HepG2 (cell line): Measurements from ENCODE around the gene NBPF4. TPM values are rescaled to one million over a fixed set of nuclear protein-coding genes. Genes with fewer than 3 reads are reported as not detected.

Experiments
- ATAC-seq: fragments of 200-7000 bp; cut with Tn5 transposase; 3 replicates; pipeline ENCODE4 v1.9.1; 2020; ENCODE audit warnings: mild to moderate bottlenecking, moderate library complexity
- BruUV-seq: library from RNA; stranded (reverse); fragments of 400-500 nt; replicated peaks from 2 replicates; lab custom pipeline; 2021; lab: Mats Ljungman, UMichigan
- CTCF ChIA-PET: fragments of 300-600 bp; formaldehyde crosslinking; extraction: SDS; loops from one replicate; lab custom pipeline; 2021; ENCODE audit warnings: low total read pairs, inconsistent platforms, low intra/inter-chr PET ratio; lab: Yijun Ruan, JAX
- POLR2A ChIA-PET: fragments of 350-600 bp; sonication (Branson Sonifier 250); formaldehyde crosslinking; loops from one replicate; lab custom pipeline; 2020; ENCODE audit warnings: antibody characterized with exemption, inconsistent platforms; lab: Yijun Ruan, JAX
- DNase-seq: peaks from one replicate; pipeline ENCODE4 v3.0.0-alpha.2; 2015; ENCODE audit warnings: low spot score
- FAIRE-seq: peaks from 3 replicates; lab custom pipeline; 2011; peaks lifted over from hg19 to GRCh38; lab: Jason Lieb, UNC
- H2AFZ ChIP-seq: one replicate; pipeline ENCODE4 v1.6.1; 2011; ENCODE audit warnings: low read length, inconsistent platforms
- H3K27ac ChIP-seq: fragments of 300-600 bp; 3 replicates; pipeline ENCODE4 v1.8.0; 2011; ENCODE audit warnings: mixed run types, mild to moderate bottlenecking, mixed read lengths, low read length, inconsistent platforms; ENCODE audit not compliant: insufficient read depth; ENCODE audit errors: extremely low read length
- H3K27me3 ChIP-seq, 2 experiments: fragments of 200-600 bp in 1 of 2; 2 replicates in 1 of 2; 3 replicates in 1 of 2; pipeline versions ENCODE4 v1.6.0 to v1.8.0; 2011; ENCODE audit warnings: low read length in 2 of 2, mild to moderate bottlenecking in 2 of 2, moderate library complexity in 2 of 2, inconsistent platforms in 1 of 2; ENCODE audit not compliant: insufficient read depth in 2 of 2, control insufficient read depth in 1 of 2
- H3K36me3 ChIP-seq, 2 experiments: fragments of 200-600 bp in 1 of 2; replicated peaks in 1 of 2; 2 replicates in 1 of 2; 3 replicates in 1 of 2; pipeline versions ENCODE4 v1.5.1 to v1.8.0; 2011; ENCODE audit warnings: low read length in 2 of 2, inconsistent platforms in 1 of 2; ENCODE audit not compliant: insufficient read depth in 2 of 2, control insufficient read depth in 1 of 2
- H3K4me1 ChIP-seq: 2 replicates; pipeline ENCODE4 v1.5.1; 2012; ENCODE audit warnings: low read length, inconsistent platforms; ENCODE audit not compliant: insufficient read depth
- H3K4me2 ChIP-seq: 2 replicates; pipeline ENCODE4 v1.6.0; 2011; ENCODE audit warnings: low read depth, low read length, inconsistent platforms
- H3K4me3 ChIP-seq, 3 experiments: fragments of 200-600 bp in 1 of 3; sonication (generic), shearing (Covaris generic) in 1 of 3; replicated peaks in 1 of 3; 2 replicates each; pipeline ENCODE4 v1.5.1; 2011 to 2016; ENCODE audit warnings: low read length in 3 of 3, inconsistent platforms in 2 of 3, low read depth in 2 of 3, mild to moderate bottlenecking in 2 of 3, control low read depth in 1 of 3, mixed read lengths in 1 of 3; ENCODE audit not compliant: insufficient read depth in 1 of 3
- H3K79me2 ChIP-seq: one replicate; pipeline ENCODE4 v1.6.1; 2011; ENCODE audit warnings: low read length, inconsistent platforms; ENCODE audit not compliant: insufficient read depth
- H3K9ac ChIP-seq: 2 replicates; pipeline ENCODE4 v1.6.0; 2011; ENCODE audit warnings: mild to moderate bottlenecking, low read depth, low read length, inconsistent platforms; ENCODE audit not compliant: insufficient read depth
- H3K9me3 ChIP-seq: 2 replicates; pipeline ENCODE4 v1.5.1; 2012; ENCODE audit warnings: mild to moderate bottlenecking, low read length
- H4K20me1 ChIP-seq: 2 replicates; pipeline ENCODE4 v1.6.0; 2011; ENCODE audit warnings: inconsistent platforms, mild to moderate bottlenecking, low read length, moderate library complexity; ENCODE audit not compliant: insufficient read depth
- EHMT2 ChIP-seq: fragments of 200-600 bp; sonication (generic); IDR thresholded peaks from 2 replicates; pipeline ENCODE4 v1.7.0; 2017; ENCODE audit warnings: antibody characterized with exemption, low read depth, low read length, borderline replicate concordance
- GTF3A ChIP-seq: sonication (generic); formaldehyde crosslinking; conservative IDR thresholded peaks from 2 replicates; pipeline ENCODE4 v1.4.0; 2020; ENCODE audit warnings: mild to moderate bottlenecking, missing genetic modification reagents
- PCBP2 ChIP-seq: fragments of 200-400 bp; formaldehyde crosslinking; optimal IDR thresholded peaks from 2 replicates; pipeline ENCODE3; 2018; ENCODE audit warnings: low read length, low read depth; ENCODE audit not compliant: poor library complexity, severe bottlenecking
- SIN3B ChIP-seq: fragments of 150-350 bp; IDR thresholded peaks from 2 replicates; pipeline ENCODE4 v1.6.1; 2014; ENCODE audit warnings: low read length
- ZFP62 ChIP-seq: sonication (generic); formaldehyde crosslinking; IDR thresholded peaks from 2 replicates; pipeline ENCODE4 v1.4.0; 2020; ENCODE audit warnings: missing genetic modification reagents
- WGBS: methylation state at CpG from one replicate; pipeline ENCODE4 v1.1.6; 2017; ENCODE audit warnings: low lambda C conversion rate; 5-methylcytosine and 5-hydroxymethylcytosine counted together
- in situ Hi-C: cut with HindIII; loops from 2 replicates; pipeline ENCODE4 v1.10.0; 2017; ENCODE audit warnings: low pct_unique_long_range_greater_than_20kb; ENCODE audit not compliant: extremely low pct_ligation_motif_present
- intact Hi-C: fragments of 100-400 bp; cut with micrococcal nuclease; formaldehyde crosslinking; loops from one replicate; pipeline ENCODE4 v1.10.0; 2022; ENCODE audit not compliant: unreplicated experiment
- polyA plus RNA-seq, 8 experiments: library from polyadenylated mRNA; depleted of rRNA in 3 of 8; stranded (reverse) in 7 of 8; unstranded in 1 of 8; fragments of >200 nt; fragmentation: Illumina TruSeq in 4 of 8; extraction: Trizol in 4 of 8; gene quantifications; 2 replicates each; pipeline versions ENCODE4 v1.2.1 to v1.2.3, GENCODE V29; 2011 to 2016; ENCODE audit warnings: low read depth in 4 of 8, missing spikeins in 1 of 8, mixed read lengths in 1 of 8; ENCODE audit not compliant: insufficient read depth in 1 of 8
- total RNA-seq, 5 experiments: library from RNA; depleted of rRNA; stranded (reverse); fragments of >200 nt; fragmentation: Illumina TruSeq; extraction: Trizol; gene quantifications; 2 replicates each; pipeline ENCODE4 v1.2.3, GENCODE V29; 2016; ENCODE audit warnings: low read depth in 1 of 5
- TF ChIP-seq, protein P1 (sequence below): sonication (generic); formaldehyde crosslinking; conservative IDR thresholded peaks from 2 replicates; pipeline ENCODE4 v1.8.0; 2022; ENCODE audit warnings: mild to moderate bottlenecking, moderate library complexity, missing genetic modification reagents
- TF ChIP-seq, protein P2 (sequence below): sonication (generic); formaldehyde crosslinking; IDR thresholded peaks from 2 replicates; pipeline ENCODE4 v1.8.1; 2022; ENCODE audit warnings: mild to moderate bottlenecking, missing genetic modification reagents
- TF ChIP-seq, protein P3 (sequence below): fragments of 450-650 bp; IDR thresholded peaks from 2 replicates; pipeline ENCODE4 v1.6.1; 2017; ENCODE audit warnings: mild to moderate bottlenecking
- TF ChIP-seq, protein P4 (sequence below): sonication (generic); formaldehyde crosslinking; IDR thresholded peaks from 2 replicates; pipeline ENCODE4 v1.4.0; 2020; ENCODE audit warnings: mild to moderate bottlenecking, missing genetic modification reagents
- TF ChIP-seq, protein P5 (sequence below): sonication (generic); formaldehyde crosslinking; IDR thresholded peaks from 2 replicates; pipeline ENCODE4 v1.4.0; 2020; ENCODE audit warnings: mild to moderate bottlenecking, missing genetic modification reagents, borderline replicate concordance

Gene NBPF4
- total and polyA plus RNA-seq, 2 of the 13 experiments (the other 11 are each of a cell fraction or from before 2014, with no cell fraction given): not detected

DNA sequence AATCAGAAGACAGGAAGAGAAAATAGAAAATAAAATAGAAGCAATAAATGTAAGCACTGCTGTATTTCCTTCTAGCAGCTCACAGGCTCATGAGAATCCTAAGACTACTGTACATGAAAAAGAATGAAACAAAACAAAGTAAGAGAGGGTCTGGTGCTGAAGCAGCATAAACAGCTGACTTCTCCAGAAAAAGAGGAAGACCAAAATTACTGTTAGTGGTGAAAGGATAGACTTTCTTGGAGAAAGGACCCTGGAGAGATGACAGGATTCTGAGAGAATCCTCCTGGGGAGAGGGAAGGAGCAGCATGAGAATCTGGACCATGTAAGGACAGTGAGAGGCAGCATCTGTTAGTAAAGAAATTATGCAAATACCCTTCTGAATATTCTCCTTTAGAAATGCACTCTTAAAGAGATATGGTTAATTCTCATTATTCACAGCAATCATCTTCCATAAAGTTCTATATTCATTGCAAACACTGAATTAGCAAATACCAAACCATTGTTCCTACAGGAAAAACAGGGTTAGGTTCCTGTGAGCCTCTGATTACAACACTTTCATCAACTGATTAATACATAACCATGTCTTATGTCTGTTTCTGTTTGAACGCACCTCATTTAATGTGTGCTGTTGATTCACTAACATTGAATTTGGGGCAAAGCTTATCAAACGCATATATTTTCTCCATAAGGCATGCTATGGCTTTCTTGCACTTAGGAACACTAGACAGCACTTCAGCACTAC lies 60.7 kb downstream of the NBPF4 start:
- no peaks in the 10 kb centered on the region for H4K20me1 ChIP-seq
- H3K4me3 ChIP-seq: no peak overlapping the region
- H3K4me1 ChIP-seq: no peaks in the 10 kb centered on the region
- in situ Hi-C loops: no loop called here
- 25% methylated on average over 2 of the region's 2 CpGs for WGBS
- CTCF ChIA-PET: no interaction called here
- no peaks in the 10 kb centered on the region for H3K27me3 ChIP-seq
- no peaks in the 10 kb centered on the region for H3K9me3 ChIP-seq
- no peak for TF ChIP-seq PCBP2
- TF ChIP-seq, protein P1, sequence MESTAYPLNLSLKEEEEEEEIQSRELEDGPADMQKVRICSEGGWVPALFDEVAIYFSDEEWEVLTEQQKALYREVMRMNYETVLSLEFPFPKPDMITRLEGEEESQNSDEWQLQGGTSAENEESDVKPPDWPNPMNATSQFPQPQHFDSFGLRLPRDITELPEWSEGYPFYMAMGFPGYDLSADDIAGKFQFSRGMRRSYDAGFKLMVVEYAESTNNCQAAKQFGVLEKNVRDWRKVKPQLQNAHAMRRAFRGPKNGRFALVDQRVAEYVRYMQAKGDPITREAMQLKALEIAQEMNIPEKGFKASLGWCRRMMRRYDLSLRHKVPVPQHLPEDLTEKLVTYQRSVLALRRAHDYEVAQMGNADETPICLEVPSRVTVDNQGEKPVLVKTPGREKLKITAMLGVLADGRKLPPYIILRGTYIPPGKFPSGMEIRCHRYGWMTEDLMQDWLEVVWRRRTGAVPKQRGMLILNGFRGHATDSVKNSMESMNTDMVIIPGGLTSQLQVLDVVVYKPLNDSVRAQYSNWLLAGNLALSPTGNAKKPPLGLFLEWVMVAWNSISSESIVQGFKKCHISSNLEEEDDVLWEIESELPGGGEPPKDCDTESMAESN: no peak
- no peak for TF ChIP-seq ZFP62 (CRISPR knock-in tag)
- TF ChIP-seq, protein P2, sequence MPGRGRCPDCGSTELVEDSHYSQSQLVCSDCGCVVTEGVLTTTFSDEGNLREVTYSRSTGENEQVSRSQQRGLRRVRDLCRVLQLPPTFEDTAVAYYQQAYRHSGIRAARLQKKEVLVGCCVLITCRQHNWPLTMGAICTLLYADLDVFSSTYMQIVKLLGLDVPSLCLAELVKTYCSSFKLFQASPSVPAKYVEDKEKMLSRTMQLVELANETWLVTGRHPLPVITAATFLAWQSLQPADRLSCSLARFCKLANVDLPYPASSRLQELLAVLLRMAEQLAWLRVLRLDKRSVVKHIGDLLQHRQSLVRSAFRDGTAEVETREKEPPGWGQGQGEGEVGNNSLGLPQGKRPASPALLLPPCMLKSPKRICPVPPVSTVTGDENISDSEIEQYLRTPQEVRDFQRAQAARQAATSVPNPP: no peak
- TF ChIP-seq EHMT2: no peak
- TF ChIP-seq SIN3B: no peak
- TF ChIP-seq, protein P3, sequence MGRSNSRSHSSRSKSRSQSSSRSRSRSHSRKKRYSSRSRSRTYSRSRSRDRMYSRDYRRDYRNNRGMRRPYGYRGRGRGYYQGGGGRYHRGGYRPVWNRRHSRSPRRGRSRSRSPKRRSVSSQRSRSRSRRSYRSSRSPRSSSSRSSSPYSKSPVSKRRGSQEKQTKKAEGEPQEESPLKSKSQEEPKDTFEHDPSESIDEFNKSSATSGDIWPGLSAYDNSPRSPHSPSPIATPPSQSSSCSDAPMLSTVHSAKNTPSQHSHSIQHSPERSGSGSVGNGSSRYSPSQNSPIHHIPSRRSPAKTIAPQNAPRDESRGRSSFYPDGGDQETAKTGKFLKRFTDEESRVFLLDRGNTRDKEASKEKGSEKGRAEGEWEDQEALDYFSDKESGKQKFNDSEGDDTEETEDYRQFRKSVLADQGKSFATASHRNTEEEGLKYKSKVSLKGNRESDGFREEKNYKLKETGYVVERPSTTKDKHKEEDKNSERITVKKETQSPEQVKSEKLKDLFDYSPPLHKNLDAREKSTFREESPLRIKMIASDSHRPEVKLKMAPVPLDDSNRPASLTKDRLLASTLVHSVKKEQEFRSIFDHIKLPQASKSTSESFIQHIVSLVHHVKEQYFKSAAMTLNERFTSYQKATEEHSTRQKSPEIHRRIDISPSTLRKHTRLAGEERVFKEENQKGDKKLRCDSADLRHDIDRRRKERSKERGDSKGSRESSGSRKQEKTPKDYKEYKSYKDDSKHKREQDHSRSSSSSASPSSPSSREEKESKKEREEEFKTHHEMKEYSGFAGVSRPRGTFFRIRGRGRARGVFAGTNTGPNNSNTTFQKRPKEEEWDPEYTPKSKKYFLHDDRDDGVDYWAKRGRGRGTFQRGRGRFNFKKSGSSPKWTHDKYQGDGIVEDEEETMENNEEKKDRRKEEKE: no peak
- no peak for TF ChIP-seq GTF3A (CRISPR knock-in tag)
- TF ChIP-seq, protein P4, sequence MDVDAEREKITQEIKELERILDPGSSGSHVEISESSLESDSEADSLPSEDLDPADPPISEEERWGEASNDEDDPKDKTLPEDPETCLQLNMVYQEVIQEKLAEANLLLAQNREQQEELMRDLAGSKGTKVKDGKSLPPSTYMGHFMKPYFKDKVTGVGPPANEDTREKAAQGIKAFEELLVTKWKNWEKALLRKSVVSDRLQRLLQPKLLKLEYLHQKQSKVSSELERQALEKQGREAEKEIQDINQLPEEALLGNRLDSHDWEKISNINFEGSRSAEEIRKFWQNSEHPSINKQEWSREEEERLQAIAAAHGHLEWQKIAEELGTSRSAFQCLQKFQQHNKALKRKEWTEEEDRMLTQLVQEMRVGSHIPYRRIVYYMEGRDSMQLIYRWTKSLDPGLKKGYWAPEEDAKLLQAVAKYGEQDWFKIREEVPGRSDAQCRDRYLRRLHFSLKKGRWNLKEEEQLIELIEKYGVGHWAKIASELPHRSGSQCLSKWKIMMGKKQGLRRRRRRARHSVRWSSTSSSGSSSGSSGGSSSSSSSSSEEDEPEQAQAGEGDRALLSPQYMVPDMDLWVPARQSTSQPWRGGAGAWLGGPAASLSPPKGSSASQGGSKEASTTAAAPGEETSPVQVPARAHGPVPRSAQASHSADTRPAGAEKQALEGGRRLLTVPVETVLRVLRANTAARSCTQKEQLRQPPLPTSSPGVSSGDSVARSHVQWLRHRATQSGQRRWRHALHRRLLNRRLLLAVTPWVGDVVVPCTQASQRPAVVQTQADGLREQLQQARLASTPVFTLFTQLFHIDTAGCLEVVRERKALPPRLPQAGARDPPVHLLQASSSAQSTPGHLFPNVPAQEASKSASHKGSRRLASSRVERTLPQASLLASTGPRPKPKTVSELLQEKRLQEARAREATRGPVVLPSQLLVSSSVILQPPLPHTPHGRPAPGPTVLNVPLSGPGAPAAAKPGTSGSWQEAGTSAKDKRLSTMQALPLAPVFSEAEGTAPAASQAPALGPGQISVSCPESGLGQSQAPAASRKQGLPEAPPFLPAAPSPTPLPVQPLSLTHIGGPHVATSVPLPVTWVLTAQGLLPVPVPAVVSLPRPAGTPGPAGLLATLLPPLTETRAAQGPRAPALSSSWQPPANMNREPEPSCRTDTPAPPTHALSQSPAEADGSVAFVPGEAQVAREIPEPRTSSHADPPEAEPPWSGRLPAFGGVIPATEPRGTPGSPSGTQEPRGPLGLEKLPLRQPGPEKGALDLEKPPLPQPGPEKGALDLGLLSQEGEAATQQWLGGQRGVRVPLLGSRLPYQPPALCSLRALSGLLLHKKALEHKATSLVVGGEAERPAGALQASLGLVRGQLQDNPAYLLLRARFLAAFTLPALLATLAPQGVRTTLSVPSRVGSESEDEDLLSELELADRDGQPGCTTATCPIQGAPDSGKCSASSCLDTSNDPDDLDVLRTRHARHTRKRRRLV: no peak
- TF ChIP-seq, protein P5, sequence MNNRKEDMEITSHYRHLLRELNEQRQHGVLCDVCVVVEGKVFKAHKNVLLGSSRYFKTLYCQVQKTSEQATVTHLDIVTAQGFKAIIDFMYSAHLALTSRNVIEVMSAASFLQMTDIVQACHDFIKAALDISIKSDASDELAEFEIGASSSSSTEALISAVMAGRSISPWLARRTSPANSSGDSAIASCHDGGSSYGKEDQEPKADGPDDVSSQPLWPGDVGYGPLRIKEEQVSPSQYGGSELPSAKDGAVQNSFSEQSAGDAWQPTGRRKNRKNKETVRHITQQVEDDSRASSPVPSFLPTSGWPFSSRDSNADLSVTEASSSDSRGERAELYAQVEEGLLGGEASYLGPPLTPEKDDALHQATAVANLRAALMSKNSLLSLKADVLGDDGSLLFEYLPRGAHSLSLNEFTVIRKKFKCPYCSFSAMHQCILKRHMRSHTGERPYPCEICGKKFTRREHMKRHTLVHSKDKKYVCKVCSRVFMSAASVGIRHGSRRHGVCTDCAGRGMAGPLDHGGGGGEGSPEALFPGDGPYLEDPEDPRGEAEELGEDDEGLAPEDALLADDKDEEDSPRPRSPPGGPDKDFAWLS: no peak
- TF ChIP-seq, all 625 proteins: peak for 0
- ATAC-seq (no peak), DNase-seq (no peak), FAIRE-seq (no peak)
- H3K4me2 ChIP-seq: no peak overlapping the region
- 0 out of 5 replicates have a peak, but pooled peaks cover 0 to 9% of the 10 kb centered on the region in 2 experiments for H3K36me3 ChIP-seq
- no peak overlapping the region for H3K9ac ChIP-seq
- no peak overlapping the region for H2AFZ ChIP-seq
- POLR2A ChIA-PET: no interaction called here
- intact Hi-C loops: no loop called here
- H3K27ac ChIP-seq: no peak overlapping the region
- no peaks in the 10 kb centered on the region for H3K79me2 ChIP-seq
- no TSS peak for BruUV-seq
